Stimulated activated CD8-positive, alpha-beta memory T cell treated with anti-CD3 and anti-CD28 coated beads, Interleukin-7, amount 100 ng/mL, for 4 hours (primary cell): ENCODE data around the gene CFC1B.
"Not testable (repeated sequence)": the region's sequence is repeated elsewhere in the genome, so short reads cannot be mapped to it uniquely, and the experiment has no call there.

Experiments
- DNase-seq, 2 donors: peaks; one replicate each; pipeline ENCODE4 v3.0.0-alpha.2; 2020; ENCODE audit warnings: low read depth in 2 of 2

The CFC1B gene

GRCh38 chr2:130566165-130566564, 45.1 kb downstream of the CFC1B start:
- DNase-seq = not testable (repeated sequence)

DNA sequence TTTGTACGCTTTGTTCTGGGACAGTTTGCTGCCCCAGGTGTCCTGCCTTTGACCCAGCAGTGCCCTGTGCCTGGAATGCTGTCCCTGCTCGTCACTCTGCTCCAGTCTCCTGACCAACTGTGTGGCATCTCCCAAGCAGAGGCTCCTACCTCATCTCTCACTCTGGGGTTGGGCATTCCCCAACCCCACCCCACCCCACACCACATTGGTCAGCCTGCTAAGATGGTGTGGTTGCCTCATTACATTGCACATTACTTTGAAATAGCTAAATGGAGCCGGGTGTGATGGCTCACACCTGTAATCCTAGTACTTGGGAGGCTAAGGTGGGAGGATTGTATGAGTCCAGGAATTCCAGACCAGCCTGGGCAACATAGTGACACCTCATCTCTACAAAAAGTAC, 50.9 kb downstream of the CFC1B start:
- not testable (repeated sequence) for DNase-seq

- DNase-seq = not testable (repeated sequence)
Observed at GRCh38 chr2:130574230-130574629, 53.2 kb downstream of the CFC1B start.

GRCh38 chr2:130576209-130576784, 55.3 kb downstream of the CFC1B start:
- not testable (repeated sequence) for DNase-seq

- DNase-seq = not testable (repeated sequence)
Observed at GRCh38 chr2:130577559-130577958, 56.5 kb downstream of the CFC1B start.
